ENCODE data around the gene WBP1.

DNA sequence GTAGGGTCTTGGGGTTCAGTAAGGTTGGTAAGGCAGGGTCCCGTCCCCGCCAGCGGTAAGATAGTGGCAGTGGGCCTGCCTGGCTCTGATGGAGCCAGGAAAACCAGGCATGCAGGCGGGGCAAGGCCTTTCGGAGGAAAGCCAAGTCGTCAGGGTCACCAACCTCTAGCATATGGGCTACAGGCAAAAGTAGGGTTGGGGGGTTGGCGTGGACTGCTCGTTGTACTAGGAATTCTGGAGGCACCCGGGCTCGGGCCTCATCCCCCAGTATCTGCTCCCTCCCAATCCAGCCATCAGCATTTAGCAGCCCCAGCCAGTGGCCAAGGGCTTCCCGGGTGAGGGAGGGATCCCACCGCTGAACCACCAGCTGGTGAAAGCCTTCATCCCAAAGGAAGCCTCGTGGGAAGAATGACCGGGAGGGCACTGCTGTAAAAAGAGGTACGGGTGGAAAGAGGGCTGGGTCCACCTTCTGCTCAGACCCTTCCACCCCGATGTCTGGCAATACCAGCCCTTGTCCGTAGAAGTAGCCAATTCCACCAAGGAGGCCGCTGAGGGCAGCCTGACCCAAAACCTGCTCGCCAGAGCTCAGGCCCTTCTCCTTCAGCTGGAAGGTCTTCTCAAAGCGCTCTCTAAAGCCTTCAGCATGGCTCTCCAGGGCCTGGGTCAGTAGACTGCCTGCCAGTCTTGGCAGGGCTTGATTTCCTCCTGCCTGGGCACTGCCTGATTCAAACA is 4.0 kb downstream of the WBP1 start:
- TF ChIP-seq ZFP30 (CRISPR knock-in tag; IDR thresholded peaks at IDR 0.05) (no peak), ZC3H10 (CRISPR knock-in tag; IDR thresholded peaks at IDR 0.05) (no peak), ZFP3 (CRISPR knock-in tag; IDR thresholded peaks at IDR 0.05) (no peak), CSDC2 (CRISPR knock-in tag; IDR thresholded peaks at IDR 0.05) (no peak), ARNTL (CRISPR knock-in tag; IDR thresholded peaks at IDR 0.05; ENCODE audit: borderline replicate concordance, low read depth) (no peak), PPARA (CRISPR knock-in tag; IDR thresholded peaks at IDR 0.05; ENCODE audit: borderline replicate concordance) (no peak), POU6F1 (CRISPR knock-in tag; IDR thresholded peaks at IDR 0.05; ENCODE audit: borderline replicate concordance, low read depth) (no peak), BACH2 (CRISPR knock-in tag; IDR thresholded peaks at IDR 0.05; ENCODE audit: borderline replicate concordance) (no peak), SNAI2 (CRISPR knock-in tag; IDR thresholded peaks at IDR 0.05) (no peak), GLIS3 (CRISPR knock-in tag; IDR thresholded peaks at IDR 0.05) (no peak)
- TF ChIP-seq, protein P1, sequence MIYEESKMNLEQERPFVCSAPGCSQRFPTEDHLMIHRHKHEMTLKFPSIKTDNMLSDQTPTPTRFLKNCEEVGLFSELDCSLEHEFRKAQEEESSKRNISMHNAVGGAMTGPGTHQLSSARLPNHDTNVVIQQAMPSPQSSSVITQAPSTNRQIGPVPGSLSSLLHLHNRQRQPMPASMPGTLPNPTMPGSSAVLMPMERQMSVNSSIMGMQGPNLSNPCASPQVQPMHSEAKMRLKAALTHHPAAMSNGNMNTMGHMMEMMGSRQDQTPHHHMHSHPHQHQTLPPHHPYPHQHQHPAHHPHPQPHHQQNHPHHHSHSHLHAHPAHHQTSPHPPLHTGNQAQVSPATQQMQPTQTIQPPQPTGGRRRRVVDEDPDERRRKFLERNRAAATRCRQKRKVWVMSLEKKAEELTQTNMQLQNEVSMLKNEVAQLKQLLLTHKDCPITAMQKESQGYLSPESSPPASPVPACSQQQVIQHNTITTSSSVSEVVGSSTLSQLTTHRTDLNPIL (CRISPR knock-in tag; IDR thresholded peaks at IDR 0.05; ENCODE audit: low read depth) = no peak
- TF ChIP-seq, protein P2, sequence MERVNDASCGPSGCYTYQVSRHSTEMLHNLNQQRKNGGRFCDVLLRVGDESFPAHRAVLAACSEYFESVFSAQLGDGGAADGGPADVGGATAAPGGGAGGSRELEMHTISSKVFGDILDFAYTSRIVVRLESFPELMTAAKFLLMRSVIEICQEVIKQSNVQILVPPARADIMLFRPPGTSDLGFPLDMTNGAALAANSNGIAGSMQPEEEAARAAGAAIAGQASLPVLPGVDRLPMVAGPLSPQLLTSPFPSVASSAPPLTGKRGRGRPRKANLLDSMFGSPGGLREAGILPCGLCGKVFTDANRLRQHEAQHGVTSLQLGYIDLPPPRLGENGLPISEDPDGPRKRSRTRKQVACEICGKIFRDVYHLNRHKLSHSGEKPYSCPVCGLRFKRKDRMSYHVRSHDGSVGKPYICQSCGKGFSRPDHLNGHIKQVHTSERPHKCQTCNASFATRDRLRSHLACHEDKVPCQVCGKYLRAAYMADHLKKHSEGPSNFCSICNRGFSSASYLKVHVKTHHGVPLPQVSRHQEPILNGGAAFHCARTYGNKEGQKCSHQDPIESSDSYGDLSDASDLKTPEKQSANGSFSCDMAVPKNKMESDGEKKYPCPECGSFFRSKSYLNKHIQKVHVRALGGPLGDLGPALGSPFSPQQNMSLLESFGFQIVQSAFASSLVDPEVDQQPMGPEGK (CRISPR knock-in tag; IDR thresholded peaks at IDR 0.05; ENCODE audit: borderline replicate concordance) = no peak
